BJ (cell line): ENCODE data around the gene KCTD2. TPM values are rescaled to one million over a fixed set of nuclear protein-coding genes. Genes with fewer than 3 reads are reported as not detected.
"Not testable (repeated sequence)": the region's sequence is repeated elsewhere in the genome, so short reads cannot be mapped to it uniquely, and the experiment has no call there.

Experiments
- CTCF ChIA-PET: fragments of 350-600 bp; formaldehyde crosslinking; extraction: SDS; loops from one replicate; lab custom pipeline; 2021; ENCODE audit warnings: antibody characterized with exemption, inconsistent platforms; lab: Yijun Ruan, JAX
- POLR2A ChIA-PET: fragments of 300-600 bp; sonication (Branson Sonifier 250); formaldehyde crosslinking; extraction: SDS; loops from one replicate; lab custom pipeline; 2021; ENCODE audit warnings: antibody characterized with exemption; lab: Charles Lee
- DNase-seq: peaks from one replicate; pipeline ENCODE4 v3.0.0-alpha.2; 2011; ENCODE audit warnings: low read depth
- H3K27me3 ChIP-seq: 2 replicates; pipeline ENCODE4 v1.6.0; 2011; ENCODE audit warnings: low read length; ENCODE audit not compliant: control insufficient read depth, insufficient read depth
- H3K36me3 ChIP-seq: 2 replicates; pipeline ENCODE4 v1.5.1; 2011; ENCODE audit warnings: low read length; ENCODE audit not compliant: control insufficient read depth, insufficient read depth
- H3K4me3 ChIP-seq: 2 replicates; pipeline ENCODE4 v1.5.1; 2011; ENCODE audit warnings: low read depth, mild to moderate bottlenecking, control low read depth, low read length
- CTCF ChIP-seq: IDR thresholded peaks from 2 replicates; pipeline ENCODE4 v1.5.1; 2011; ENCODE audit warnings: low read depth, mild to moderate bottlenecking, control low read depth, inconsistent platforms, low read length, moderate library complexity; ENCODE audit not compliant: insufficient read depth
- polyA plus RNA-seq: library from polyadenylated mRNA; depleted of rRNA; stranded (reverse); fragments of >200 nt; gene quantifications from 2 replicates; pipeline ENCODE4 v1.2.3, GENCODE V29; 2011

Gene KCTD2
- polyA plus RNA-seq, 1 experiment = 28.0 TPM

- ChIA-PET POLR2A (interaction anchor here (1.0 kb wide), 1 partner anchor 14 kb away, joined by 3 read pairs; no protein-coding TSS in a partner anchor), CTCF (interaction anchor here (0.7 to 2.9 kb wide), 6 partner anchors 9 to 80 kb away, joined by 3 to 16 read pairs (median 4); no protein-coding TSS in a partner anchor)
- peak overlapping the region; percentile 56 for H3K4me3 ChIP-seq
- DNase-seq = no peak
- peak; percentile 28; the same call in 1 of the 2 replicates for TF ChIP-seq CTCF
- H3K27me3 ChIP-seq = no peaks in the 10 kb centered on the region
- H3K36me3 ChIP-seq = 0 out of 2 replicates have a peak, but pooled peaks cover 3% of the 10 kb centered on the region
Observed at GRCh38 chr17:75034236-75034908, 12.7 kb upstream of the KCTD2 start.

GRCh38 chr17:75036643-75037268 lies 10.3 kb upstream of the KCTD2 start:
- no peak for TF ChIP-seq CTCF
- peaks cover 11% of the 10 kb centered on the region for H3K36me3 ChIP-seq
- no peak for DNase-seq
- H3K4me3 ChIP-seq = no peak overlapping the region
- CTCF ChIA-PET = interaction anchor here (0.6 to 1.1 kb wide), 2 partner anchors 10 to 80 kb away, joined by 3 read pairs; partner anchors contain the start of gene KCTD2
- H3K27me3 ChIP-seq = no peaks in the 10 kb centered on the region
- POLR2A ChIA-PET = no interaction called here

GRCh38 chr17:75039238-75039637 lies 7.8 kb upstream of the KCTD2 start:
- Histone ChIP-seq H3K27me3 (no peaks in the 10 kb centered on the region), H3K36me3 (peaks cover 15% of the 10 kb centered on the region), H3K4me3 (no peak overlapping the region)
- ChIA-PET CTCF (interaction anchor here (1.1 to 1.5 kb wide), 2 partner anchors 66 to 77 kb away, joined by 3 read pairs; no protein-coding TSS in a partner anchor), POLR2A (no interaction called here)
- no peak for DNase-seq
- TF ChIP-seq CTCF = no peak

GRCh38 chr17:75041656-75042280 lies 5.3 kb upstream of the KCTD2 start:
- H3K4me3 ChIP-seq = no peak overlapping the region
- no peak for DNase-seq
- TF ChIP-seq CTCF = no peak
- H3K27me3 ChIP-seq = no peaks in the 10 kb centered on the region
- POLR2A ChIA-PET = no interaction called here
- CTCF ChIA-PET = interaction anchor here (0.6 to 1.8 kb wide), 6 partner anchors 19 to 137 kb away, joined by 3 to 4 read pairs (median 3); partner anchors contain the start of gene NT5C
- H3K36me3 ChIP-seq = peaks cover 15% of the 10 kb centered on the region

GRCh38 chr17:75043789-75044188 lies 3.2 kb upstream of the KCTD2 start:
- POLR2A ChIA-PET, H3K27me3 ChIP-seq, DNase-seq, H3K4me3 ChIP-seq, CTCF ChIA-PET: not testable (repeated sequence)
- peaks cover 14% of the 10 kb centered on the region for H3K36me3 ChIP-seq
